CD4-positive, alpha-beta T cell treated with Interleukin-15 for 4 hours (primary cell): Measurements from ENCODE around the gene ZNF80.
"Not testable (repeated sequence)": the region's sequence is repeated elsewhere in the genome, so short reads cannot be mapped to it uniquely, and the experiment has no call there.

Source experiments
- DNase-seq: peaks from one replicate; pipeline ENCODE4 v3.0.0-alpha.2; 2020; ENCODE audit warnings: low spot score

Gene ZNF80

DNA sequence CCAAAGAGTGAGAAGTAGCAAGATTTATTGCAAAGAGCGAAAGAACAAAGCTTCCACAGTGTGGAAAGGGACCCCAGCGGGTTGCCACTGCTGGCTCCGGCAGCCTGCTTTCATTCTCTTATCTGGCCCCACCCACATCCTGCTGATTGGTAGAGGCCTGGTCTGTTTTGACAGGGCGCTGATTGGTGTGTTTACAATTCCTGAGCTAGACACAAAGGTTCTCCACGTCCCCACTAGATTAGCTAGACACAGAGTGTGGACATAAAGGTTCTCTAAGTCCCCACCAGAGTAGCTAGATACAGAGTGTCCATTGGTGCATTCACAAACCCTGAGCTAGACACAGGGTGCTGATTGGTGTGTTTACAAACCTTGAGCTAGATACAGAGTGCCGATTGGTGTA lies at the start of gene ZNF80:
Gene ZNF80 (minus strand): TSS at position 101 of the 400 bp plus-strand sequence. CDS start 504 bp downstream, outside the sequence.
- DNase-seq, result not testable (repeated sequence)

DNA sequence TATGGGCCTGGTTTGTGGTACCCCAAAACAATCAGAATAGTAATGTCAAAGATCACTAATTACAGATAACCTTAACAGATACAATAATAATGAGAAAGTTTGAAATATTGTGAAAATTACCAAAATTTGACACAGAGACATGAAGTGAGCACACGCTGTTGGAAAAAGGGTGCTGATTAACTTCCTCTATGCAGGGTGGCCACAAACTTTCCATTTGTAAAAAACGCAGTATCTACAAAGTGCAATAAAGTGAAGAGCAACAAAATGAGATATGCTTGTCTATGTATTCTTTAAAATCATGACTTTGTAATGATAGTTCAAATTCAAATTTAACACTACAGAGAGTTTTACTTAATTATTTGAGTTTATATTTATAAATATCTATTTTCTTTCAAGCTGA lies 48.9 kb upstream of the ZNF80 start:
- DNase-seq, result peak; percentile 24

DNA sequence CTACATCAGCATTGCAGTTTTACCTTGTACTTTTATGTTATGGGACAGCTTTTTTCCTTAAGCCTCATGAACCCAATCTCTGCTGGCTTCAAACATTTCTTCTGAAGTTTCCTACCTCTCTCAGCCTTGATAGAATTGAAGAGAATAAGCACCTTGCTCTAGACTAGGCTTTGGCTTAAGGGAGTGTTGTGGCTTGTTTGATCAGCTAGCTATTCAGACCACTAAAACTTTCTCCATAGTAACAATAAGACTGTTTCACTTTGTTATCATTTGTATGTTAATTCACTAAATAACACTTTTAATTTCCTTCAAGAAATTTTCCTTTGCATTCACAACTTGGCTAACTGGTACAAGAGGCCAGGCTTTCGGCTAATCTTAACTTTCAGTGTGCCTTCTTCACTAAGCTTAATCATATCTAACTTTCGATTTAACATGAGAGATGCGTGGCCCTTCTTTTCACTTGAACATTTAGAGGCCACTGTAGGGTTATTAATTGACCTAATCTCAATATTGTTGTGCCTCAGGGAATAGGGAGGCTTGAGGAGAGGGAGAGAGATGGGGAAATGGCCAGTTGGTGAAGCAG lies 48.4 kb upstream of the ZNF80 start:
- DNase-seq, result peak; percentile 30

DNA sequence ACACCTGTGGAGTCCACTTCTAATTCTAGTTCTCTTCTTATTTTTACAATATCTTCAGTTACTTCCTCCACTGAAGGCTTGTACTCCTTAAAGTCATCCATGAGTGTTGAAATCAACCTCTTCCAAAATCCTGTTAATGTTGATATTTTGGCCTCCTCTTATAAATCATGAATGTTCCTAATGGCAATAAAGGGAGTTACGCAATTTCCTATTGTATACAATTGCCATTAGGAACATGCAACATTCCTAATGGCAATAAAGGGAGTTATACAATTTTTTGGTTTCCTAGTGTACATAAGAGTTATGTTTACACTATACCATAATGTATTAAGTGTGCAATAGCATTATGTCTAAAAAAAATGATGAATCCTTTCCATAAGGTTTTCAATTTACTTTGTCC lies 47.3 kb upstream of the ZNF80 start:
- DNase-seq, result no peak

DNA sequence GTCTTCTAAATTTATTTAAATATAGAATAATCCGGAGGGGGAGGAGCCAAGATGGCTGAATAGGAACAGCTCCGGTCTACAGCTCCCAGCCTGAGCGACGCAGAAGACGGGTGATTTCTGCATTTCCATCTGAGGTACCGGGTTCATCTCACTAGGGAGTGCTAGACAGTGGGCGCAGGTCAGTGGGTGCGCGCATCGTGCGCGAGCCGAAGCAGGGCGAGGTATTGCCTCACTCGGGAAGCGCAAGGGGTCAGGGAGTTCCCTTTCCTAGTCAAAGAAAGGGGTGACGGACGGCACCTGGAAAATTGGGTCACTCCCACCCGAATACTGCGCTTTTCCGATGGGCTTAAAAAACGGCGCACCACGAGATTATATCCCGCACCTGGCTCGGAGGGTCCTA lies 39.5 kb upstream of the ZNF80 start:
- not testable (repeated sequence) for DNase-seq

DNA sequence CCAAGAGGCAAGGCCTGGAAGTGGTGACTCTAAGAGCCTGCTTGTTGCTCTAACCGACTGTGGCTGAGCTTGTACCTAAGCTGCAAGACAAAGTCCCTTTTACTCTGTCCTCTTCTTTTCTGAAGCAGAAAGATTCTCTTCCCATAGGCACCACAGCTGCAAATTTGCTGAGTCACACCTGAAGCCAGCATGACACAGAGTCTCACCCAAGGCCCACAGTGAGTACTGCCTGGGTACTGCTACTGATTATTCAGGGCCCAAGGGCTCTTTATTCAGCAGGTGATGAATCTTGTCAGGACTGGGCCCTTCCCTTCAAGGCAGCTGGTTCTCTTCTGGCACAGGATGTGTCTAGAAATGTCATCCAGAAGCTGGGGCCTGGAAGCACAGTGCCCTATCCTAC lies 37.6 kb upstream of the ZNF80 start:
- no peak for DNase-seq

DNA sequence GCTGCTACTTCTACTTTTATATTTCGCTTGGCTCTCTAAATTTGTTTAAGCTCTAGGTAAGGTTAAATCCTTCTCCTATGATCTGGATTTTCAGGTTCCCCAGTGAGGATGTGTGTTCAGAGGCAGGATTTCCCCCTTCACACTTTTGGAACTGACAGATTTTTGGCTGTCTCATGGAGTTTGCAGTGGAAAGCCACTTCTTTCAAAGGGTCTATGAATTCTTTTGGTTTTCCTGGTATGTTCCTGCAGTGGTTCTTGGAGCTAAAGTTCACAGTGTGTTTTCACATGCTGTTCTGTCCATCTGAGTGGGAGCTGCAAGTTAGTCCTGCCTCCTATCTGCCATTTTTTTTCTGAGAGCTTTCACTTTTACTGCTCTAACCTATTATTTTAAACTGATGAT lies 34.9 kb upstream of the ZNF80 start:
- no peak for DNase-seq

DNA sequence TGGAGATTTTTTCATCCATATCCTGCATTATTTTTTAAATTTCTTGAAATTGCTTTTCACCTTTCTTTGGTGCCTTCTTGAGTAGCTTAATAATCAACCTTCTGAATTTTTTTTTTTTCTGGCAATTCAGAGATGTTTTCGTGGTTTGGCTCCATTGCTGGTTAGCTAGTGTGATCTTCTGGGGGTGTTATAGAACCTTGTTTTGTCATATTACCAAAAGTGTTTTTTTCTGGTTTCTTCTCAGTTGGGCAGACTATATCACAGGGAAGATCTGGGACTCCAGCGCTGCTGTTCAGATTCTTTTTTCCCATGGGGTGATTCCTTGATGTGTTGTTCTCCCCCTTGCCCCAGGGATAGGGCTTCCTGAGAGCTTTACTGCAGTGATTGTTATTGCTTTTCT lies 32.6 kb upstream of the ZNF80 start:
- DNase-seq, result no peak

DNA sequence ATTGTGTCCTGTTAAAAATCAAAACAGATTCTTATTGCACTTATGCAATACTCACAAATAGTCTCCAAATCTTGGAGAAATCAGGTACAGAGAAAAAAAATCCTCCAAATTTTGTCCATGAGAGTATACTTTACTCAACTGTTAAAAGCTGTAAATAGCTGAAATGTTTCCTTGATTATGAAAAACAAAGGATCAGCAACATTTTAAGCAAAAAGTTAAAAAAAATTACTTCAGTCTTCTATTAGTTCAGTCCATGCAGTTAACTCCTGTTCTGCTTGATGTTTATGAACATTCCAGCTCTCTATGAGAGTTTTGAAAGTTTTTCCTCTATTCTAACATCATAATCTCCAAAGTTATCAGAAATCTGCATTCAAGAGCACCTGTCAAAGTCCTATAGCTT lies 22.8 kb upstream of the ZNF80 start:
- no peak for DNase-seq

DNA sequence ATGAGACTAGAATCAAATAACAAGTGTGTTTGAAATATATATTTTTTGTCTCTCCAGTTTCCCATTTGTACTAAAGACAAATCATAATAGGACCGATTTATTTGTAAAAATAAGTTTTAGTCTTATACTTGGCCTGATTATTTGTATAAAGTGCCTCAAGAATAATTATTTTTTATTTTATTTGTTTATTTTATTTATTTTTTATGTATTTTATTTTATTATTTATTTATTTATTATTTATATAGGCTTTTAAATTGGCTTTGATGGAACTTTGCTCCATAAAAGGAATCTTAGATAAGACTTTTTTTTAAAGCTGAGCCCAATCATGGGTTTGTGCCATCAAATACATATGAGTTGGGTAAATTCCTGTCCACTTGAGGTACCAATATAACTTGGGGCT lies 22.2 kb upstream of the ZNF80 start:
- no peak for DNase-seq

DNA sequence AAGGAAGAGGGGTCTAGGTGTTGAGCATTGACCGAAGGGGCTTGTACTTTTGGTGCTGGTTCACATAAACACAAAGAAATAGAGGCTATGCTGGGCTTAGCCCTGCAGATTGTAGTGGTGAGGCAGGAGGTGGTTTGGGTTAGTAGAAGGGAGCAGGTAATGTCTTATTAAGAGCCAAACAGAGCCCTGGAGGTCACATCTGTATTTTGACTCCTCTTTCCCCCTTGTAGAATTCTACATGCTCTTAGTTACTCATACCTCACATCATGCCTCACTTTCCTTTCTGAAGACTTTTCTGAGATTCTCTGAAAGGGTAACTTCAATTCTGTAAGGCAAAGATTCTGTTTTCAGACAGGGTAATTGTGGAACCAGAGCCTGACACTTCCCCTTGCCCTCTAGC lies 16.1 kb upstream of the ZNF80 start:
- no peak for DNase-seq

DNA sequence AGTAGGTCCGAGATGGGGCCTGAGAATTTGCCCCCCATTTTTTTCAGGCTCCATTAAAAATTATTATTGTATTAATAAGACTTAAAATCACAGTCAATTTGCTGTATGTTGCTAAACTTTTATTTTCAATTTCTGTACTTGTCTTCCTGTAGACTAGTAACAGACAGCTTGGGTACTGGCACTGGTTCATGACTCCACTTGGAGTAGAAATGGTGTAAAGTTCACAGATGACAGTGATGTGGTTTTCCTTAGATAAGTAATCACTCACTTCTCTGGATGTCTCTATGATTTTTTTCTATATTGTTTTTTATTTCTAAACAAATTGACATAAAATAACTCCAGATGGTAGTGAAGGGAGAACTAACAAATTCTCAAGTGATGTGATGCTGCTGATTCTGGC lies 15.6 kb upstream of the ZNF80 start:
- DNase-seq, result no peak

DNA sequence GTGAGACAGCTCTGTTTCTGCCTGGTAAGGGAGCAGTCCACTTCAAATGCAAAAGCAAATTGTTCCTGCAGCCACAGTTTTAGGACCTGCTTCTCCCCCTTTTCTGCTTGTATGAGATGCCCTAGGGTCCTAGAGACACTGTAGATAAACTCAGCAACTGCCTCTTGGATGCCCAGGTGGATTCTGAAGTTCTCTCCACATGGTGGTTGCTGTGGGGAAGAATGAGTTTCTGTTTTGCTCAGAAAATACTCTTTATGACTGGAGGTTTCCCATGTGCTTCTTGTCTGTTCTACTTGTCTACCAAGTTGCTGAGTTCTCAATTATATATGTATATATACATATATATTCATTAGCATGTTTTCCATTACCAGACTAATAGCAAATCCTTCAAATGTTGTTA lies 5.6 kb upstream of the ZNF80 start:
- no peak for DNase-seq

DNA sequence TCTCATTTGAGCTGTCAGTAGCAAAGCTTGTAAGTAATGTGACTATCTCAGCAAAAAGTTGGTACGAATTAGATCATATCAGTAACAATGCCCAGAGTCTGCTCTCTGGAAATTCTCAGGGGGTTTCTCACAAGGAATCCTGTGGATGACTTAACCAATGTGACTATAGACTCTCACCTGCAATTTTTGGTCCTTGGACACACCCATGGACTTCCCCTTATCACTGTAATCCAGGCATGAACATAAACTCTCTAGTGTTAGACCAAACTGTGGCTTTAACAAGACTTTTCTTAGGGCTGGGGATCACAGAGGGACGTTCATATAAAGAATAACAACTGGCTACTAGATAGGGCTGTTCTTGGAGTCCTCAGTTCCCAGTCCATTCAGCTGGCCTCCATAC lies 3.9 kb upstream of the ZNF80 start:
- no peak for DNase-seq

DNA sequence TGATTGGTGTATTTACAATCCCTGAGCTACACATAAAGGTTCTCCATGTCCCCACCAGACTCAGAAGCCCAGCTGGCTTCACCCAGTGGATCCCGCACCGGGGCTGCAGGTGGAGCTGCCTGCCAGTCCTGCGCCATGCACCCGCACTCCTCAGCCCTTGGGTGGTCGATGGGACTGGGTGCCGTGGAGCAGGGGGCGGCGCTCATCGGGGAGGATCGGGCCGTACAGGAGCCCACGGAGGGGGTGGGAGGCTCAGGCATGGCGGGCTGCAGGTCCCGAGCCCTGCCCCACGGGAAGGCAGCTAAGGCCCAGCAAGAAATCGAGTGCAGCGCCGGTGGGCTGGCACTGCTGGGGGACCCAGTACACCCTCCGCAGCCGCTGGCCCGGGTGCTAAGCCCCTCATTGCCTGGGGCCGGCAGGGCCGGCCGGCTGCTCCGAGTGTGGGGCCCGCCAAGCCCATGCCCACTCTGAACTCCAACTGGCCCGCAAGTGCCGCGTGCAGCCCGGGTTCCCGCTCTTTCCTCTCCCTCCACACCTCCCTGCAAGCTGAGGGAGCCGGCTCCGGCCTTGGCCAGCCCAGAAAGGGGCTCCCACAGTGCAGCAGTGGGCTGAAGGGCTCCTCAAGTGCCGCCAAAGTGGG lies 888 bp upstream of the ZNF80 start:
- DNase-seq, result not testable (repeated sequence)

DNA sequence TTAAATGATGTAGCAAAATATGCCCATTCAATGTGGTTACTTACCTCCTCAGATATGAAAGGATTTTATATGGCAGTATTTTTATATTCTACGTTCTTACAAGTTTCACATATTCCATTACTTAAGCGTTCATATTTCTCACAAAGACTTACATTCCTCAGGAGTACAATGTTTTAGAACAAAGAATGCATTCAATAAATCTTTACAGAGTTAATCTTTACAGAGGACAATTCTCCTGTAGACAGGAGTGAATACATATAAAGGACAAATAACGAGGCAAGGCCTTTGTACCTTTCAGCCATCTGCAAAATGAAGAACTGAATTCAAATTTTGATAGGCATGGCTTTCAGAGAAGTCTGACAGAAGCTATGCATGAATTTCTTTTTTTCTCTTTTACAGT lies 1.9 kb downstream of the ZNF80 start:
- DNase-seq, result no peak

DNA sequence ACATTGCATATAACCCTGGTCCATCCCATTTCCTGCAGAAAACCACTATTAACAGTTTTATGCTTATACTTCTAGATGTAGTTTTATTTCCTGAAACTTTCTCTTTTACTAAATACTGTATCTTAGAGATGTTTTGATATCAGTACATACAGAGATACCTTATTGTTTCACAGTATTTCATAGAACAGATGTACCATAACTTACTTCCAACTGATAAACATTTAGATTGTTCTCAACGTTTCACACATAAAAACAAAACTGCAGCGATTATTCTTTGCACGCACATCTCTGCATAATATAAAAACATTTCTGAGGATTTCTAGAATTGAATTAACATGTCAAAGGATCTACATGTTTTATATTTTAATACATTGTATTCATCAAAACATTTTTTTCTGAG lies 2.6 kb downstream of the ZNF80 start:
- DNase-seq, result no peak

DNA sequence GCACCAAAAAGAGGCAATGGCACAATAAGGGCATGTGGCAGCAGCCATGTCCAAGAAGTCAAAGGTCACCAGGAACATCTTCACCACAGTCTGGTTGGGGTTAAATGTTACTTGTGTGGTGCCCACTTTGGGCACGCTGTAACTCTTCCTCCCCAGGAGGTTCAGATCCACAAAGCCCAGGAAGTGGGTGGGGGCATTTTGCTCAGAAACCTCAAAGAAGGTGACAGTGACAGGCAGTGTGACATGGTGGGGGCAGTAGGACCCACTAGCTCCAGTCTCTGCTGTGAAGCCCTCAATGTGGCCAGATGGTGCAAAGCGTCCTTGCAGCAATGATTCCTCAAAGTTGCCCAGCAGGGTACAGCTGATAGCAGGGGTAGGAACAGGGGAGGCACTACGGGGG lies 5.8 kb downstream of the ZNF80 start:
- peak; percentile 61 for DNase-seq

DNA sequence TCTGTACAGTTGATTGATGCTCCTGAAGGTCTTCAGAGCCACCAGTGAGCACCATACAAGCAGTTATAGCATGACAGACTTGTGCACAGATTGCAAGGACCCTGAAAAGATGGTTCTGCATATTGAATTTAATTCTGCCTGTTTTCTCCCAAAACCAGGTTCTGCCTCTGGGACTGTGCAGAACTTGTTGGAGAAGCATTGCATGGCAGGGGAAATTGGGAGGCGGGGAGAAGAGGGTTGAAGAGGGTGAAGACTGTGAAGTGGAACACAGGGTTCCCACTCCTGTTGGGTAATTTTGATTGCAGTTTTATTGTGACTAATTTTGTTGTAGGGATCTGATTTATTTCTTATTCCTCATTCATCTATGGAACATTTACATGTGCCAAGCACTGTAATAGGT lies 10.3 kb downstream of the ZNF80 start:
- no peak for DNase-seq

DNA sequence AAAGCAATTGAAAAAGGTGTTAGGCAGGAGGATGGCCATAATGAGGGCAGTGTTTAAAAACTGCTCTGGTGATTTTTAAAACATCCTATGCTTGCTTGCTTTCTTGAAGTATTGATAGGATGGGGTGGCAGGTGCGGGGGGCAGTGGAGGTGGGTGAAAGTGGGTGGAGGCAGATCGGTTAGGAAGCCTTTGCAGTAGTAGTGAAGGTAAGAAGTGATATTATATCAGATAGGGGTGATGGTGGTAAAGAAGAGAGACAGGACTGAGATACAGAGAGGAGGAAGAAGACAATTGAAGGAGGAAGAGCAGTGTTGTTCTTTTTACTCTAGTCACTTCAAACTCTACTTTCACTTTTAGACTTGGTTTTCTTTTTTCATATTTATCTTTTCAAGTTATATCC lies 11.1 kb downstream of the ZNF80 start:
- DNase-seq, result no peak

DNA sequence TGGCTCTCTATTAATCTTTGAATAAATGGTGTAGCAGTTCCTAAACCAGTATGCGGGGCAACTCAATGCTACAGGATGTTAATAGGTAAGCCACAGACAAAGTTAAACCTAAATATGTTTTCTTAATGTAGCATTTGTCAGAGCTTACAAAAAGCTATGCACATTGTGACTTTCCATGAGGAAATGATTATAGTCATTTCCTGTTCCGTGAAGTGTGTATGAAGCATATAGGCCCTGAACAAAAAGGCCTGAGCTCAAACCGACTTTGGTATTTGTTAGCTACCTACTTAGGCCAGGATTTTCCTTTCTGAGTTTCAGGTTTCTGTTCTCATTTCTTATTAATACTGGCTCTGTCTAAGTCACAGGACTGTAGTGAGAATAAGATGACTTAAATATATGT lies 14.2 kb downstream of the ZNF80 start:
- peak; percentile 74 for DNase-seq

DNA sequence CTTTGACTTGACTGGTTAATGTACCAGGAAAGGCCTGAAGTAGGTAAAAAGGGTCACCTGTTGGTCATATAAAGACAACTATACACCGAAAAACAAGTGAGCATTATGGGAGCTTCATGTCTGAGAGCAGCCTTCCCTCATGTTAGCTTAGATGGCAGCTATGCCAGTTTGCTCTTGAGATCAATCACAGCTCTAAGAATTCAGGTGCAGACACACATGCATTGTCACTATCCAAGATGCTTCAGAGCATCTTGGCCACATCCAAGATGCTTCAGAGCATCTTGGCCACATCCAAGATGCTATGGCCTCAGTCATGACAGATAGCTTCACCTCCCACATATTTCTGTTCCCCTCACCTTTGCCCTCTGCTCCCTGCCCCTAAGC lies 15.5 kb downstream of the ZNF80 start:
- no peak for DNase-seq

DNA sequence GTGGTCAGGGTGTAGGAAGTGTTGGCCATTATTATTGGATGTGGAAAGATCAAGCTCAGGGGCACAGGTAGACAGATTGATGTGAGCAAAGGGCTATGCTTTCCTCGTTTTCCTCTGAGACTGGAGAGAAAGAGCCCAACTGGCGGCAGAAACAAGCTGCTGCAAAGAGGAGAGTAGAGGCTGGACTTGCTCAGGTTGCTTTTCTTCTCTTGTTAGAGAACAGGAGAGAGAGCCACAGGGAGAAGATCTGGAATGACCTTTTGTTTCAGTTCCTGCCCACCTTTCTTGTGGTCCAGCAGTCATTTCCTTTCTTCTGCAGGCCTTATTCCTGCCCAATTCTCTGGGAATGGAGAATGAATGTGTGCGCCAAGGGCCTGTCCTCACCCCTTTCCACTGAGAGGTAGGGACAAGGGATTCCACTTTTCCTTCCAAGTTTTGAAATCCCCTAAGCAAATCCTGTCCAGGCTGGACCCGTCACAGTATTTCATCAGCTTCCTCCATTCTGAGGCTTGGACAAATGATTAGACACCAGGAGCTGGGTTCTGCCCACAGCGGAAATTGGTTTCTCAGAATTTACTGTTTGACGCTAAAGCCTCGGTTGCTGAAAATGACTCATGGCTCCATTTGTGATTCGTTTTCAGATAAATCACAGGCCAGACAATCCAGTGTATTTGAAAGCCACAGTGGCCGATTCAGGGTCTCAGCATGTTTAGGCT lies 16.1 kb downstream of the ZNF80 start:
- DNase-seq, result peak; percentile 82

DNA sequence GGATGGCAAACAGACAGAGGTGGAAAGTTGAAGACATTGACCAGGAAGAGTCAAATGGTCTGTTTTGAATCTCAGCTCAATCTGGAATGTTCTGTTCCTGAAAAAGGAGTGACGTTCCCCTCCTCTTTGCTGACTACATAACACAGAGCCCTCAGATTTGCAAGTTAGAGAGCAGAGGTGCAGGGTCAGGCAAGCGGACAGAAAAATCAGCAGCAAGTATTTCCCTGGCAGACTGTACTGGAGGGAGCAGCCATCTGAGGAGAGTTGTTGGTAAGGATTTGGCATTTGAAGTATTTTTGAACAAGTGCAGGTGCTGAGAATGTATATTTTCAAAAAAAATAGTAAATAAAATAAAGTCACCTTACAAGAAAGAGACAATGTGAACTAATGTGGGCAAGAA lies 17.6 kb downstream of the ZNF80 start:
- DNase-seq, result no peak
